A673 (cell line): Measurements from ENCODE around the gene ARHGAP26.

Source experiments
- EZH2 ChIP-seq: fragments of 200-600 bp; sonication (generic); IDR thresholded peaks from 2 replicates; pipeline ENCODE4 v1.6.1; 2017; ENCODE audit warnings: borderline replicate concordance, low read depth, mild to moderate bottlenecking, mixed read lengths, antibody characterized with exemption, low read length; ENCODE audit not compliant: poor library complexity, severe bottlenecking
- TF ChIP-seq, protein P1 (sequence below): fragments of 300-800, 200-600 bp; sonication (generic); conservative IDR thresholded peaks from 2 replicates; pipeline ENCODE4 v1.5.1; 2017; ENCODE audit warnings: low read depth, mild to moderate bottlenecking, antibody characterized with exemption, low read length, moderate library complexity, mixed read lengths

DNA sequence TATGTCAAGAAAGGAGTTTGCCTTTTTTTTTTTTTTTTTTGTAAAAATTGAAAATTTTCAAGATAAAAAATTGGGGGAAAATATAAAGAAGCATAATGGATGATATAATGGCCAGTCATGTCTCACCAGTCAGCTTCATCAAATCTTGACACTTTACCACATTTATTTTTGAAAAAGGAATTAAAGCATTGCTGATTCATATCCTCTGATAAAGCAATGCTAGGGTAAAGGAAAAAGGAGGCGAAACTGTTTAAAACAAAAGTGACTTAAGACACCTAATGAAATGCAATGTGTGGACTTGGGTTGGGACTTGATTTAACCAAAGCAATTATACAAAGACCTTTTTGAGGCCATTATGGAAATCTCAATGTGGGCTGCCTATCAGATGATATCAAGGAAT lies 208.5 kb downstream of the ARHGAP26 start:
- TF ChIP-seq EZH2, result no peak
- TF ChIP-seq, protein P1, sequence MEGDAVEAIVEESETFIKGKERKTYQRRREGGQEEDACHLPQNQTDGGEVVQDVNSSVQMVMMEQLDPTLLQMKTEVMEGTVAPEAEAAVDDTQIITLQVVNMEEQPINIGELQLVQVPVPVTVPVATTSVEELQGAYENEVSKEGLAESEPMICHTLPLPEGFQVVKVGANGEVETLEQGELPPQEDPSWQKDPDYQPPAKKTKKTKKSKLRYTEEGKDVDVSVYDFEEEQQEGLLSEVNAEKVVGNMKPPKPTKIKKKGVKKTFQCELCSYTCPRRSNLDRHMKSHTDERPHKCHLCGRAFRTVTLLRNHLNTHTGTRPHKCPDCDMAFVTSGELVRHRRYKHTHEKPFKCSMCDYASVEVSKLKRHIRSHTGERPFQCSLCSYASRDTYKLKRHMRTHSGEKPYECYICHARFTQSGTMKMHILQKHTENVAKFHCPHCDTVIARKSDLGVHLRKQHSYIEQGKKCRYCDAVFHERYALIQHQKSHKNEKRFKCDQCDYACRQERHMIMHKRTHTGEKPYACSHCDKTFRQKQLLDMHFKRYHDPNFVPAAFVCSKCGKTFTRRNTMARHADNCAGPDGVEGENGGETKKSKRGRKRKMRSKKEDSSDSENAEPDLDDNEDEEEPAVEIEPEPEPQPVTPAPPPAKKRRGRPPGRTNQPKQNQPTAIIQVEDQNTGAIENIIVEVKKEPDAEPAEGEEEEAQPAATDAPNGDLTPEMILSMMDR, result no peak
